ENCODE results near the gene LMX1A. TPM values are rescaled to one million over a fixed set of nuclear protein-coding genes. Genes with fewer than 3 reads are reported as not detected.

Gene LMX1A
- total RNA-seq, 1 donor from 2014 or later: not detected

DNA sequence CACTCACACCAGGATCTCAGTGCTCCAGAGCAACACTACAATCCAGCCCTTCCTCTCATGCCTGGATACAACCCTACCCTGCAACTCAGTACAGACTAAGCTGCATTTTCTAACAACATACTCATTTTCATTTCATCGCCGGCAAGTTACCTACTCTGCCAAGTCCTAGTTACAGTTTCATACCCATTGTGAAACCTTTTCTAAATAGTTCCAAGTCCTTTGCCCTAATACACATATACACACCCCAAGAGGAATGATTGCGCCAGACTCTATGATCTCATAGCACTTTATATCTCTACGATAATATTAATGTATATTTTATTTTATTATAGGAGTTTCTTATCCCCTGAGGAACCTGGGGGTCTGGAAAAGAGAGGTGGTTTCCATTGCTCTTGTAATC is 122.4 kb downstream of the LMX1A start:
- Mint-ChIP-seq H3K9me3 (ENCODE audit: unreplicated experiment) (no peaks in the 10 kb centered on the region), H3K4me3 (ENCODE audit: unreplicated experiment) (no peak overlapping the region), H3K27ac (ENCODE audit: unreplicated experiment) (no peak overlapping the region), H3K4me1 (ENCODE audit: unreplicated experiment) (peaks cover 10% of the 10 kb centered on the region), H3K27me3 (ENCODE audit: unreplicated experiment) (peaks cover 44% of the 10 kb centered on the region), H3K36me3 (ENCODE audit: unreplicated experiment) (no peaks in the 10 kb centered on the region)
- no peak for DNase-seq (ENCODE audit: extremely low spot score, unreplicated experiment)
- TF ChIP-seq, protein P1, sequence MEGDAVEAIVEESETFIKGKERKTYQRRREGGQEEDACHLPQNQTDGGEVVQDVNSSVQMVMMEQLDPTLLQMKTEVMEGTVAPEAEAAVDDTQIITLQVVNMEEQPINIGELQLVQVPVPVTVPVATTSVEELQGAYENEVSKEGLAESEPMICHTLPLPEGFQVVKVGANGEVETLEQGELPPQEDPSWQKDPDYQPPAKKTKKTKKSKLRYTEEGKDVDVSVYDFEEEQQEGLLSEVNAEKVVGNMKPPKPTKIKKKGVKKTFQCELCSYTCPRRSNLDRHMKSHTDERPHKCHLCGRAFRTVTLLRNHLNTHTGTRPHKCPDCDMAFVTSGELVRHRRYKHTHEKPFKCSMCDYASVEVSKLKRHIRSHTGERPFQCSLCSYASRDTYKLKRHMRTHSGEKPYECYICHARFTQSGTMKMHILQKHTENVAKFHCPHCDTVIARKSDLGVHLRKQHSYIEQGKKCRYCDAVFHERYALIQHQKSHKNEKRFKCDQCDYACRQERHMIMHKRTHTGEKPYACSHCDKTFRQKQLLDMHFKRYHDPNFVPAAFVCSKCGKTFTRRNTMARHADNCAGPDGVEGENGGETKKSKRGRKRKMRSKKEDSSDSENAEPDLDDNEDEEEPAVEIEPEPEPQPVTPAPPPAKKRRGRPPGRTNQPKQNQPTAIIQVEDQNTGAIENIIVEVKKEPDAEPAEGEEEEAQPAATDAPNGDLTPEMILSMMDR (IDR thresholded peaks at IDR 0.05): no peak

DNA sequence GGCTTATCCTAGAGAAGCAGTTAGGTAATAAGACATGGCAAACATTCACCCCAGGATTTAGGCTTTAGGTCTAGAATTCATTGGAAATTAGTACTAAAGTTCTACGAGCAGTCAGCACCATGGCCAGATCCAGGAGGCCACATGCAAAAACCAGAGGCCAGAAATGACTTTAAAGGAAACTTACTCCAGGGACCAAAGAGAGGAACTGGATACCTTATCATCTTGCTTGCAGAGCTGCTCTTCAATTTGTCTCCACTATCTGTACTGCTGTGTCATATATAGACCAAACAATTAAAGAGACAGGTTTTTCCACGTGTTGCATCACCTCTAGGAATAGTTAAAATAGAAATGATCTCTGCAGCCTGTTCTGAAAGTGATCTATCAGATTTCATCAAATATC is 127.8 kb downstream of the LMX1A start:
- no peak overlapping the region for H3K4me3 Mint-ChIP-seq (ENCODE audit: unreplicated experiment)
- DNase-seq (ENCODE audit: extremely low spot score, unreplicated experiment): no peak
- no peak overlapping the region for H3K27ac Mint-ChIP-seq (ENCODE audit: unreplicated experiment)
- no peaks in the 10 kb centered on the region for H3K36me3 Mint-ChIP-seq (ENCODE audit: unreplicated experiment)
- no peaks in the 10 kb centered on the region for H3K4me1 Mint-ChIP-seq (ENCODE audit: unreplicated experiment)
- no peaks in the 10 kb centered on the region for H3K9me3 Mint-ChIP-seq (ENCODE audit: unreplicated experiment)
- H3K27me3 Mint-ChIP-seq (ENCODE audit: unreplicated experiment): peaks cover 3% of the 10 kb centered on the region
- TF ChIP-seq, protein P1 (IDR thresholded peaks at IDR 0.05): no peak

DNA sequence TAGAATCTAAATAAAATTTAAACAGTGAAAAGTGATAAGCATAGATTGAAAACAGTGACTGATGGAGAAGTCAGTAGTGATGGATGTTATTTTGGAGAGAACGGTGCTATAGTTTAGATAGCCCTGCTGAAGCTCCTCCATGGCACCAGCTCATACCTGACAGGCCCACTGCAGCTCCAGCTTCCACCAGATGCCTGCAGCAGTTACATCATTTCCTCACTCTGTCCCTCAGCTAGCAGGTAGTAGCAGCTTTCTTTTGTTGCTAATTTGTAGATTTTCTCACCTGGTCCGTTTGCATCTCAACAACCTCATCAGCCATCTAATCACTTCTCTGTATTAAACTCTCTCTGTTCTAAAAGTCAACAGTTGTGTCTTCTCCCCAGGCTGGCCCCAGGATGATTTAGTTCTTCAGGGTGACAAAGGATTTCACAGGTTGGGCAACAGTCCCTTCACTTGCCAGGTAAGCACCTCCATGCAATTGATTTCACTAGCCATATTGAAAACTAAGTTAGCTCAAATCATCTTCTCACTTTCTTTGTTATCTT is 128.3 kb downstream of the LMX1A start:
- no peaks in the 10 kb centered on the region for H3K27me3 Mint-ChIP-seq (ENCODE audit: unreplicated experiment)
- TF ChIP-seq, protein P1 (IDR thresholded peaks at IDR 0.05): no peak

DNA sequence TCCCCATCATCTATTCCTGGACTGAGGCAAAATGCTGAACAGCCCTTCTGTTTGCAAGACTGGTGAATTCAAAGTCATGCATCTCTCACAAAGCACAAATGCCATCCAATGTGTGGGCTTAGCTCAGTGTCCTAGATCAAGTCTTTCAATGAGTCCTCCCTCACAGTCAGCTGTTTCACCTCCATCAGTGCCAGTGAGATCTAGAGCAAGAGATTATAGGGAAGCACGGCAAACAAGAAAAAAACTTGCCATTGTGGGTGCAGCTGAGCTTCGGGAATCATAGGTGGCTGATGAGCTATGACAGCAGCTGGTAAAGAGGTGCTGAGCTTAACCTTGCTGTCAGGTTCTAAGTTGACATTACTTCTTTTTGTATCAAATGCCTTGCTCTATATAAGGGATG is 130.2 kb downstream of the LMX1A start:
- H3K9me3 Mint-ChIP-seq (ENCODE audit: unreplicated experiment): no peaks in the 10 kb centered on the region
- H3K27me3 Mint-ChIP-seq (ENCODE audit: unreplicated experiment): no peaks in the 10 kb centered on the region
- TF ChIP-seq, protein P1 (IDR thresholded peaks at IDR 0.05): no peak
- DNase-seq (ENCODE audit: extremely low spot score, unreplicated experiment): no peak
- H3K4me1 Mint-ChIP-seq (ENCODE audit: unreplicated experiment): no peaks in the 10 kb centered on the region
- H3K27ac Mint-ChIP-seq (ENCODE audit: unreplicated experiment): no peak overlapping the region
- no peak overlapping the region for H3K4me3 Mint-ChIP-seq (ENCODE audit: unreplicated experiment)
- no peaks in the 10 kb centered on the region for H3K36me3 Mint-ChIP-seq (ENCODE audit: unreplicated experiment)

More for the DNA sequence above, 128.3 kb downstream of the LMX1A start:
- Mint-ChIP-seq H3K9me3 (ENCODE audit: unreplicated experiment) (no peaks in the 10 kb centered on the region), H3K4me1 (ENCODE audit: unreplicated experiment) (no peaks in the 10 kb centered on the region), H3K27ac (ENCODE audit: unreplicated experiment) (no peak overlapping the region), H3K36me3 (ENCODE audit: unreplicated experiment) (no peaks in the 10 kb centered on the region), H3K4me3 (ENCODE audit: unreplicated experiment) (no peak overlapping the region)
- DNase-seq (ENCODE audit: extremely low spot score, unreplicated experiment): no peak

DNA sequence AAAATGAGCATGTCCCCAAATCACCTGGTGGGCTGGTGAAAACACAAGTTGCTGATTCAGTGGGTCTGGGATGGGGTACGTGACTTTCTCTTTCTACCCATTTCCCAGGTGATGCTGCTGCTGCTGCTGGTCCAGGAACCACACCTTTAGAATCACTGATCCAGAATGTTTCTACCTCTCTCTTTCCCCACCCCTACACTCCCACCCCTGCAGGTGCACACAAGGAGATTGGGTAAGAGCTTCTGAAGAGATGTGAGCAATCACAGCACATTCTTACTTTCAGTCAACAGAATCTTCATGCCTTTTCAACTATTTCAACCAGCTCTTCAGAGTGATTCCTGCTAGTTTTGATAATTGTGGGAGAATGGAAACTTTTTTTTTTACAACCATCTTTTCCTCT is 130.9 kb downstream of the LMX1A start:
- no peaks in the 10 kb centered on the region for H3K9me3 Mint-ChIP-seq (ENCODE audit: unreplicated experiment)
- H3K27ac Mint-ChIP-seq (ENCODE audit: unreplicated experiment): no peak overlapping the region
- no peak for DNase-seq (ENCODE audit: extremely low spot score, unreplicated experiment)
- no peaks in the 10 kb centered on the region for H3K36me3 Mint-ChIP-seq (ENCODE audit: unreplicated experiment)
- H3K4me1 Mint-ChIP-seq (ENCODE audit: unreplicated experiment): no peaks in the 10 kb centered on the region
- H3K4me3 Mint-ChIP-seq (ENCODE audit: unreplicated experiment): no peak overlapping the region
- TF ChIP-seq, protein P1 (IDR thresholded peaks at IDR 0.05): no peak
- H3K27me3 Mint-ChIP-seq (ENCODE audit: unreplicated experiment): no peaks in the 10 kb centered on the region

Measured in osteocyte (in vitro differentiated cells).